Measurements from ENCODE around the gene PAQR9.

The PAQR9 gene

GRCh38 chr3:142981108-142981507 is 17.6 kb upstream of the PAQR9 start:
- no peak for DNase-seq

- no peak for DNase-seq
Observed at GRCh38 chr3:142977399-142977728, 13.9 kb upstream of the PAQR9 start.

- DNase-seq, result no peak
Observed at GRCh38 chr3:142976621-142977398, 13.3 kb upstream of the PAQR9 start.

- DNase-seq, result no peak
Observed at GRCh38 chr3:142975316-142975995, 12.0 kb upstream of the PAQR9 start.

- no peak for DNase-seq
Observed at GRCh38 chr3:142973217-142974009, 9.9 kb upstream of the PAQR9 start.

GRCh38 chr3:142972092-142972753 is 8.7 kb upstream of the PAQR9 start:
- DNase-seq, result no peak

GRCh38 chr3:142971431-142971830 is 8.0 kb upstream of the PAQR9 start:
- no peak for DNase-seq

GRCh38 chr3:142968319-142969025 is 5.0 kb upstream of the PAQR9 start:
- DNase-seq, result no peak

GRCh38 chr3:142966808-142967207 is 3.3 kb upstream of the PAQR9 start:
- DNase-seq, result no peak

GRCh38 chr3:142965581-142965980 is 2.1 kb upstream of the PAQR9 start:
- no peak for DNase-seq

GRCh38 chr3:142963234-142963515 is 299 bp downstream of the PAQR9 start:
- no peak for DNase-seq

- DNase-seq, result no peak
Observed at GRCh38 chr3:142962520-142963233, 797 bp downstream of the PAQR9 start.

- no peak for DNase-seq
Observed at GRCh38 chr3:142962175-142962519, 1.3 kb downstream of the PAQR9 start.

GRCh38 chr3:142961539-142961938 is 1.9 kb downstream of the PAQR9 start:
- no peak for DNase-seq

- DNase-seq, result no peak
Observed at GRCh38 chr3:142960322-142960850, 3.1 kb downstream of the PAQR9 start.

- DNase-seq, result no peak
Observed at GRCh38 chr3:142958707-142959106, 4.8 kb downstream of the PAQR9 start.

GRCh38 chr3:142953443-142953842 is 10.0 kb downstream of the PAQR9 start:
- DNase-seq, result no peak

GRCh38 chr3:142952272-142953193 is 10.9 kb downstream of the PAQR9 start:
- DNase-seq, result no peak

- no peak for DNase-seq
Observed at GRCh38 chr3:142951794-142952193, 11.7 kb downstream of the PAQR9 start.

GRCh38 chr3:142950972-142951371 is 12.5 kb downstream of the PAQR9 start:
- DNase-seq, result no peak

Measured in NCI-H2081 treated with DMSO at 0.1 percent for 48 hours (cell line).